ENCODE results near the gene OBSL1. TPM values are rescaled to one million over a fixed set of nuclear protein-coding genes. Genes with fewer than 3 reads are reported as not detected.

The OBSL1 gene
- polyA plus RNA-seq, 3 donors, result 110 to 125 (median 124) TPM

DNA sequence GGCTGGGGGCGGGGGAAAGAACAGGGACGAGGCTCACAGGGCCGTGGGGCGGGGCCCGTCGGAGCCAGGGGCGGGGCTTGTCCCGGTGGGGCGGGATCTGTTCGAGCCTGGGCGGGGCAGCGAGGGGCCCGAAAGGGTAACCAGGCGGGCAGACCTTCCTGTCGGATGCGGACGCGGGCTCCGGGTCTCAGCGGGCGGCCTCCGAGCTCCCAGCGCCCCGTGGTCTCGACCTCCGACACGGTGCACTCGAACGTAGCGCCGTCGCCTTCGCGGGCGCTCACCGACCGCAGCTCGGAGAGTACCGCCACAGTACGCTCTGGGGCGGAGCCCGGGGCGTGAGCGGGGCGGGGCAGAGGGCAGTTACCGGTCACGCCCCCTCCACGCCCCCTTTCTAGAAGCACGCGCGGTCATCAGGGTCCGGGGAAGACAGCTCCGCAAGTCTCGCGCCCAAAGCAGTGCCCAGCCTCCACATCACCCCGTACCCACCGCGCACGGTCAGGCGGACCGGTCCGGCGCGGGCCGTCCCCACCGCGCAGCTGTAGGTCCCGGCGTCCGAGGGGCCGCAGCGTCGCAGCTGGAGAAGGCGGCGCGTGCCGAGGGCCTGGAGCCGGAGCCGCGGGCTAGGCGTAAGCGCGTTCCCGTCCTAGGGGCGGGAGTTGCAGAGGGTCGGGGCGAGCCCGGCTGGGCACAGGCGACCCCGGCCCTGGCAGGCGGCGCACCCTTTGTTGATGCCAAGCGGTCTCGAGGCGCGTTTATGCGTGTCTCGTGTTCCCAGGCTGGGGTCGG, 18.8 kb downstream of the OBSL1 start:
- DNase-seq (ENCODE audit: low read depth in 3 of 3, low spot score in 2 of 3), result peak in 1 of 3 donors; percentile 76

DNA sequence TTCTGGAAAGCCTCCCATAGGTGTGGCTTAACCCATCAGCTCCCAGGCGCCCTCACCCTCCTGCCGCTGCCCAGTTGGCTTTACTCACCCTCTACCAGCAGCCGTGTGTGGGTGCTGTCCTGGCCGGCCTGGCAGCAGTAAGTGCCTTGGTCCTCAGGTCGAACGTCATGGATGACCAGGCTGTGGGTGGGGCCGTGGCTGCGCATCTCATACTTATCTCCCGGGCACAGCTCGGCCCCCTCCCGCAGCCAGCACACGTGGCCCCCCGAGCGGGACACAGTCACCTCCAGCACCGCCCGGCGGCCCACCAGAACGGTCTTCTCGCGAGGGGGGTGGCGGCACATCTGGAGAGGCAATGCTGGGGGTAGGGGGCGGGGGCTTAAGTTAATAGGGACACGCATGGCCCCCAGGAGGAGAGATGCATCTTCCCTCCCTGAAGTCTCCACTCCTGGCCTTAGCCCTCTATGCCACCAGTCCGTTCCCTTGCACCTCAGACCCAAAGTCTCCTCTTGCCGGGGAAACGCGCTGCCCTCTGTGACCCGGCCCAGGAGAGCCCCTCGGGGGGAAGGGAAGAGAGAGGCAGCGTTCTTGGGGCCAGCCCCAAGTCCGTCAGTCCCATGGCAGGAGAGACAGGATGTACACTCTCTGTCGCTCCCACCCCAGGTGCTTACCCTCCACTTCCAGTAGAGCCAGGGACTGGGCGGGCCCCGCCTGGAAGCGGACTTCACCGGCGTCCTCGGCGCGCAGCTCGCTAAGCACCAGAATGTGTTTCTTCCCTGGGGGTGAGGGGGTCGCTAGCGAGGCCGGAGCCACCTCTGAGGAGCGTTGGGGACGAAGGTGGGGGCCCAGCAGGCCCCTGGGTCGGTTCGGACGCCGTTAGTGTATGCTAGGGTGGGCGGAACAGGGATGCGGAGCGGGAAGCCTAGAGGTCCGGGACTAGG, 19.6 kb downstream of the OBSL1 start:
- DNase-seq (ENCODE audit: low read depth in 3 of 3, low spot score in 2 of 3), result no peak

DNA sequence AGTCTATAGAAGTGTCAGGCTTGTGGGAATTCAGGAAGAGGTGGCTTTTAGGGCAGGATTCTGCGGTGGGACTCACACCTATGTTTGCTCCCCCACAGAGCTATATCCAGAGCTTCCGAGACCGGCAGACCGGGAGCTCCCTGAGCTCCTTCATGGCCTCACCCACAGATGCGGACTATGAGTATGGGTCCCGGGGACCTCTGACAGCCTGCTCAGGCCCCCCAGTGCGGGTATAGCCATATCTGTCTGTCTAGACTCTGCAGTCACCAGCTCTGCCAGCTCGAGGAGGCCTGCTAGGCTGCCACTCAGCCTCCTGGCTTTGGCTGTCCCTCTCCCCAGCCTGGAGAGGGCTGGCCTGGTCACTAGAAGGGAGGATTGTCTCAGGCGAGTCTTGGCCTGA, 21.7 kb downstream of the OBSL1 start:
- no peak for DNase-seq (ENCODE audit: low read depth in 3 of 3, low spot score in 2 of 3)

DNA sequence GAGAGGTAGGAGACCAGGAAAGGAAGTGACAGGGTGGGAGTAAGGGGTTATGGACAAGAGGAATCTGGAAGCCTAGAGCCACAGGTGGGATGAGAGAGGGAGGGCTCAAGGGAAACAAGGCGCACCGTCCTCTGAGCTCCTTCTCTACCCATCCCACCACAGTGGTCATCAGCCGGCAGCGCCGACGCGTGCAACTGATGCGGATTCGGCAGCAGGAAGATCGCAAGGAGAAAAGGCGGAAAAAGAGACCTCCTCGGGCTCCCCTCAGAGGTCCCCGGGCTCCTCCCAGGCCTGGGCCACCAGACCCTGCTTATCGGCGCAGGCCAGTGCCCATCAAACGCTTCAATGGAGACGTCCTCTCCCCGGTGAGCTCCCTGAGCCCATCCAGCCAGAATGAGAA, 22.3 kb downstream of the OBSL1 start:
- no peak for DNase-seq (ENCODE audit: low read depth in 3 of 3, low spot score in 2 of 3)

DNA sequence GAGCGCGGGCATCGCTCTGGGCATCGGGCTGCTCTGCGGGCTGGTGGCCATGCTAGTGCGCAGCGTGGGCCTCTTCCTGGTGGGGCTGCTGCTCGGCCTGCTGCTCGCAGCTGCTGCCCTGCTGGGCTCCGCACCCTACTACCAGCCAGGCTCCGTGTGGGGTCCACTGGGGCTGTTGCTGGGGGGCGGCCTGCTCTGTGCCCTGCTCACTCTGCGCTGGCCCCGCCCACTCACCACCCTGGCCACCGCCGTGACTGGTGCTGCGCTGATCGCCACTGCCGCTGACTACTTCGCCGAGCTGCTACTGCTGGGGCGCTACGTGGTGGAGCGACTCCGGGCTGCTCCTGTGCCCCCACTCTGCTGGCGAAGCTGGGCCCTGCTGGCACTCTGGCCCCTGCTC, 23.7 kb downstream of the OBSL1 start:
- no peak for DNase-seq (ENCODE audit: low read depth in 3 of 3, low spot score in 2 of 3)

GRCh38 chr2:219545943-219546352, 25.4 kb downstream of the OBSL1 start:
- no peak for DNase-seq (ENCODE audit: low read depth in 3 of 3, low spot score in 2 of 3)

GRCh38 chr2:219545295-219545942, 25.9 kb downstream of the OBSL1 start:
- no peak for DNase-seq (ENCODE audit: low read depth in 3 of 3, low spot score in 2 of 3)

DNA sequence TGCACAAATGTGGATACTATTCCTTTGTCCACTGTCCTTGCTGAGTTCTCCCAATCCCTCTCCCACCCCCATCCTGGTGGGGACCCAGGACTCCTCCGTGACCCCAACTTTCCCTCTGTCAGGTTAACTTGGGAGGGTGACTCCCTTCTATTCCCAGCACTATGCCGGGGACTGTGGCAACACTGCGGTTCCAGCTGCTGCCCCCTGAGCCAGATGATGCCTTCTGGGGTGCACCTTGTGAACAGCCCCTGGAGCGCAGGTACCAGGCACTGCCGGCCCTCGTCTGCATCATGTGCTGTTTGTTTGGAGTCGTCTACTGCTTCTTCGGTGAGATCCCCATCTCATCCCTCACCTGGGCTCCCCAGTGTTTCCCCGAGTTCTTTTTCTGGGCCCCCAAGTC, 26.8 kb downstream of the OBSL1 start:
- no peak for DNase-seq (ENCODE audit: low read depth in 3 of 3, low spot score in 2 of 3)

DNA sequence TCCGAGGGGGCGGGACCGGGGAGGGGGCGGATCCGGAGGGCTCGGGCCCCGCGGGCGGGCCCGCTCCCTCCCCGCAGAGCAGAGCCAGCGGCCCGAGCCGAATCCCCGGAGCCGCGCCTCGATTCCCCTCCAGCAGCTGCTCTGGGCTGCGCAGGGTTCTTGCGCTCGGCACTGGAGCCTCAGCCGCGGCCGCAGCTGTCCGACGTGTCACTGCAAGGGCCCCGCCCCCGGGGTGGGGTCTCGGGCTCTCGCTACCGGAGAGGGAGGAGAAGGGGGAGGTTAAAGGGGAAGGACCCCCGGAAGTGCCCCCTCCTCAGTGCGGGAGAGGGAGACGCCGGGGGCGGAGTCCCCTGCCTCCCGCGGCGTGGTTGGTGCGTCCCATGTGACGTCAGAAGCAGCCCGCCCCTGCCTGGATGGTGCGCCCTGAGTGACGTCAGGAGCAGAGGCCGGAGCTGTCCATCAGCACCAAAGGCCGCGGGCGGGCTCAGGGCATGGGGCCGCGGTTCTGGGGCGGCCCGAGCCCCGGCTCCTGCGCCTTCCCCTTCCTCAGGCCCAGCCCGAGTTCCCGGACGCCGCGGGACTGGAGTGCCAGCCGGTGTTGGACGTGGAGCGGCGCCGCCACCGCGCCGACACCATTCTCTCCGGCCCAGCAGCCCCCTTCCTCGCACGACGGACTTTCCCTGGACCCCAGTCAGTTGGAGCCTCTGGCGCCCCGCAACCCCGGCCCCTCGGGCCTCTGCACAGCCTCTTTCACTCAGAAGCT, 27.6 kb downstream of the OBSL1 start, which contains the start of the genes CHPF and TMEM198:
TSS of gene CHPF (minus strand) at position 214 of the 763 bp plus-strand sequence. CDS start 271 bp downstream, outside the sequence.
TSS of gene TMEM198 (plus strand) at position 433 of the 763 bp plus-strand sequence. CDS start 700 bp downstream, outside the sequence.
- peak; percentile 92 to 98 (median 96) for DNase-seq (ENCODE audit: low read depth in 3 of 3, low spot score in 2 of 3)

GRCh38 chr2:219542931-219543595, 28.3 kb downstream of the OBSL1 start:
- DNase-seq (ENCODE audit: low read depth in 3 of 3, low spot score in 2 of 3), result no peak

DNA sequence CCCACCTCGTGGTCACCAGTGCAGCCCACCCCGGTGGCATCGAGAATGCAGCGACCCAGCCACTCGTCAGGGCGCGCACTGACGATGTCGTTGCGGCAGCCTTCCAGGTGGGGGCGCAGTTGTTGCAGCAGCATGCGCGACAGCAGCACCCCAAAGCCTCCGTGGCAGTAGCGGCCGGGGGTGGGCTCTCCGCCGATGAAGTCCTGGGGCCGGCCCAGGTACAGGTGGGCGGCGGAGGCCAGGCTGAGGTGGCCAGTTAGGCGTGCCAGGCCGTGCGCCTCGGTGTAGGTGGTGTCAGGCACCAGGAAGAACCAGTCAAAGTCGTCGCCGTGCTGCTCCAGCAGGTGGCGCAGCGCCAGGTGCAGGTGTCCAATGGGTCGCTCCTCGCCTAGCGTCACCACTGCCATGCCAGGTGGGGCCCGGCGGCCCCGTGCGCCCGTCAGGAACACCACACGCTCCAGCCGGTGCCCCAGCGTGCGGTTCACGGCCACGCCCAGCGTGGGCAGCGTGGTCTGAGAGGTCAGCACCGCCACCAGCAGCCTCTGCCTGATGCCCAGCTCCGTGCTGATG, 29.6 kb downstream of the OBSL1 start:
- peak in 1 of 3 donors; percentile 74 for DNase-seq (ENCODE audit: low read depth in 3 of 3, low spot score in 2 of 3)

DNA sequence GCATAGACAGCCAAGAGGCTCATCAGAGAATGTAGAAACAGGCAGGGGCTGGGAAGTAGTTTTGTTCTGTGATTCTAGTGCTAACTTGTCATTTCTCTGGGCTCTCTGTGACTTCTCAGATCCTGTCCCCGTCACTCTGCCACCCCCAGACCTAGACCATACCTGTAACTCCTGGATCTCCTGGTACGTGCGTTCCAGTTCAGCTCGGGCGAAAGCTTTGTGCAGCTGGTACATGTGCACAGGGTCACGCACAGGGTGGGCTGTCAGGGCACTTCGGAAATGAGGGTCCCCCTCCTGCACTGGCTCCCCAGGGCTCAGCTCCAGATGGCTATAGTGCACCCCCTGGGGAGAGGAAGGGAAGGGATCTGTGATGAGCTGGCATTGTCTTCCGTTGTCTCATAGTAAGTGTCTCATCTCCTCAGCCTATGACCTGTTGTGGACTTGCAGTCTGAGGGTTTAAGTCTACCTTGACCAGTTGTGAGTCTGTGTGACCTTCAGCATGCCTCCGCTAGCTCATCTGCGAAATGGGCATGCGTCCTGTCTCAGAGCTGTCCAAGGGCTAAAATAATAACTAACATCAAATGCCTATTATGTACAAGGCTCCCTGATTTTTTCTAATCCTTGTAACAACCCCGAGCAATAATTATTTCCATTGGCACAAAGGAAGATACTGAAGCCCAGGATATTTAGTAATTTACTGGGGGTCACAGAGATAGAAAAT, 30.4 kb downstream of the OBSL1 start:
- DNase-seq (ENCODE audit: low read depth in 3 of 3, low spot score in 2 of 3), result no peak

DNA sequence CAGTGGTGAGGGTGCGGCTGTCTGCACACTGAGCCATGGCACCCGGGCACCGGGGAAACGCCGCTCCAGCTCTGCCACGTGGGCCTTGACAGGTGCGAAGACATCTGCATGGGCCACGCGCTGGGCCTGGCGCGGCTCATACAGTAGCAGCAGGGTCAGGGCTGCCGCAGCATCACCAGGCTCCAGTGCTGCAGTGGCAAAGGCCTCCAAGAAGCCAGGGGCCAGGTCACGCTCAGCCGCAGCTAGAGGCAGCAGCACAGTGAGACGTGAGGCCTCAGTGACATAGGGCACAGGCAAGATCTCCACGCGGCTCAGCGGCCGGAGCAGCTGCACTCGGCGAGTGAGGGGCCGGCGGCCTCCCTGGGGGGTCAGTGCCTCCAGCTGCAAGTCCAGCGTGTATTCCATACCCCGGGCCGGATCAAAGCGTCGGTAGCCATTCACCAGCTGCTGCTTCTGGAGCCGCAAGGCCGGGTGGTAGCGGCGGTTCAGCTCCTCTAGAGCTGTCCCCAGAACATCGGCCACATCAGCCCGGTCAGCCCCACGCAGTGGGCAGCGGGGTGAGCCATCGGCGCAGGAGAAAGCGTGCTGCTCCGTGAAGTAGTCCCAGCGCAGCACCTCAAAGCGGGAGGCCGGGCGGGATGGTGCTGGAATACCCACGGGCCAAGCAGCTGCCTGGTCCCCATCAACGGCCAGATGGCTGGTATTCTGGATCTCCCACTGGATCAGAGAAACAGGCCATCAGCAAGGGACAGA, 31.2 kb downstream of the OBSL1 start:
- no peak for DNase-seq (ENCODE audit: low read depth in 3 of 3, low spot score in 2 of 3)

DNA sequence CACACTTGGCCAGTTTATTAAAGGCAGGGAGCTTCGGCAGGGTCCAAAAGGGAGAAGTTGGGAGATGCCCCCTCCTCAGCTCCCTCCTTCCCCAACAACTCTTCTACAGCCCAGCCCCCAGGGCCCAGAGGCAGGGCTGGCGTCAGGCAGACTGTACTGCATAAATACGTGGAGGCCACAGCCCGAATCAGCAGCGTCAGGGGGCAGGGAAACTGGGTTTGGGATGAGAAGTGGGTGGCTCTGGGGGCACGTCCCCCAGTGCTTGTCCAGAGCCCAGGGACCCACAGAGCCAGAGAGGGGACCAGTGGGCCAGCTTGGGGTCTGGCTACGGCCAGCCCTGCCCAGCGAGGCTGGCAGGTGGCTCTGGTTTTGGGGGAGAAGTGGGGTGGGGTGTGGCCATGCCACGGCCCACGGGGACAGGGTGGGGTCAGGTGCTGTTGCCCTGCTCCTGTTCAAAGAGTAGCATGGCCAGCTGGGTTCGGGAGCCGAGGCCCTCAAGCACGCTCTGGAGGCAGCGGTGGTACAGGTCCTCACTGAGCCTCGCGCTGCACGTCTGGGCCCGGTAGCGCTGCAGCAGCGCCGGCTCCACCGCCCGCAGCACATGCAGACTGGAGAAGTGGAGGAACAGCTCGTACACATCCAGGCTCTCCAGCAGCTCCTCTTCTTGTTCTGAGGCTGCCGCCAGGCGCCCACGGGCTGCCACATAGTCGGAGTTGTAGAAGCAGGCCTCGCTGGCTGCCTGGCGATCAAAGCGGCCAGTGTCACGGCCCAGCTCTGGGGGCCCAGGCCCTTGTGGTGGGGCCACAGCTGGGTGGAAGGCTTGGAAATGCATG, 32.2 kb downstream of the OBSL1 start:
- DNase-seq (ENCODE audit: low read depth in 3 of 3, low spot score in 2 of 3), result no peak

GRCh38 chr2:219538504-219538951, 32.8 kb downstream of the OBSL1 start:
- no peak for DNase-seq (ENCODE audit: low read depth in 3 of 3, low spot score in 2 of 3)

DNA sequence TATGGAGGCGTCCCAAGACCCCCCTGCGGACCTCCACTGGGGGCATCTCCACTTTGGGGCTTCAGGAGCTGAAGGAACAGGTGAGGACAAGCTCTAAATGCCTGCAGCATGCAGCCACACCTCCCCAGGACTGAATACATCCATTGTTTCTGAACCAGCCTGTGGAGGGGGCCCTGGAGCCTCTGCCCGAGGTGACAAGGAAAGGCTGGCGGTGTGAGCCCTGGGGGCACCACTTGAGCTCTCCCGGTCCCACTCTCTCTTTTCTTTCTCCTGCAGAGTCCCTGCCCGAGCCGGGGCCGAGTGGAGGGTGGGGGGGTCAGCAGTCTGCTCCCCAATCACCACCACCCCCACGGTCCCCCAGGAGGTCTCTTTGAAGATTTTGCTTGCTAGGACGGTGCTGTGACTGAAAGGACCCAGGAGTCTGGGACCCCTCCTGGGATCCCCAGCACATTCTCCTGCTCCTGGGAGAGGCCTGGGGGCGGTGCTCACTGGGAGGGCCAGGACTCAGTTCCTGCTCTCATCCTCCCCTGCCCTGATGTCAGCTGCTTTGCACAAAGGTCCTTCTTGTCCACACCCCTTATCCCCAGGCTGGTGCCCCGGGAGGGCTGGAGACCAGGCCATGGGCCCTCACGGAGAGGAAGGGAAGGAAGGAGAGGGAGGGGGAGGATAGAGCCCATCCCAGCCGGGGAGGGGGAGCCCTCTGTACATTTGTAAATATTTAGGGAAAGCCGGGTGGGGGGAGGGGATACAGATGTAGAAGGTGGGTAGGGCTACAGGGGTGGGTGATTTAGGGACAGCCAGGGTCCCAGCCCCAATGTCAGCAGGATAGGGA, 33.5 kb downstream of the OBSL1 start:
- DNase-seq (ENCODE audit: low read depth in 3 of 3, low spot score in 2 of 3), result no peak
